Kidney epithelial cell (primary cell): ENCODE results near the gene IL34. TPM values are rescaled to one million over a fixed set of nuclear protein-coding genes. Genes with fewer than 3 reads are reported as not detected.

Experiments used
- DNase-seq: peaks from one replicate; pipeline ENCODE4 v3.0.0-alpha.2; 2010; ENCODE audit warnings: low read depth
- H3K27me3 ChIP-seq: 2 replicates; pipeline ENCODE4 v1.6.0; 2011; ENCODE audit warnings: low read length; ENCODE audit not compliant: control insufficient read depth, insufficient read depth
- H3K36me3 ChIP-seq: 2 replicates; pipeline ENCODE4 v1.5.1; 2011; ENCODE audit warnings: low read length; ENCODE audit not compliant: control insufficient read depth, insufficient read depth
- H3K4me3 ChIP-seq: 2 replicates; pipeline ENCODE4 v1.5.1; 2011; ENCODE audit warnings: low read depth, mild to moderate bottlenecking, control low read depth, low read length
- CTCF ChIP-seq: IDR thresholded peaks from 2 replicates; pipeline ENCODE4 v1.5.1; 2011; ENCODE audit warnings: mild to moderate bottlenecking, moderate library complexity, low read length, control low read depth, inconsistent platforms; ENCODE audit not compliant: insufficient read depth, poor library complexity, severe bottlenecking
- total RNA-seq: library from RNA; depleted of rRNA; stranded (reverse); fragments of >200 nt; gene quantifications from 2 replicates; pipeline ENCODE4 v1.2.3, GENCODE V29; 2015

IL34 gene
- total RNA-seq, 1 donor from 2014 or later: 0.25 TPM

- no peaks in the 10 kb centered on the region for H3K27me3 ChIP-seq
- no peak overlapping the region for H3K4me3 ChIP-seq
- TF ChIP-seq CTCF: no peak
- H3K36me3 ChIP-seq: peaks cover 1% of the 10 kb centered on the region
- DNase-seq: no peak
Observed at GRCh38 chr16:70697594-70698170, 51.3 kb downstream of the IL34 start.

- no peak for DNase-seq
- Histone ChIP-seq H3K36me3 (peaks cover 1% of the 10 kb centered on the region), H3K4me3 (no peak overlapping the region), H3K27me3 (no peaks in the 10 kb centered on the region)
- TF ChIP-seq CTCF: no peak
Observed at GRCh38 chr16:70698901-70699300, 52.5 kb downstream of the IL34 start.

- no peak for DNase-seq
- H3K27me3 ChIP-seq: no peaks in the 10 kb centered on the region
- peaks cover 1% of the 10 kb centered on the region for H3K36me3 ChIP-seq
- no peak for TF ChIP-seq CTCF
- no peak overlapping the region for H3K4me3 ChIP-seq
Observed at GRCh38 chr16:70699696-70700095, 53.3 kb downstream of the IL34 start.

- no peak overlapping the region for H3K4me3 ChIP-seq
- DNase-seq: no peak
- no peaks in the 10 kb centered on the region for H3K27me3 ChIP-seq
- peaks cover 1% of the 10 kb centered on the region for H3K36me3 ChIP-seq
- no peak for TF ChIP-seq CTCF
Observed at GRCh38 chr16:70700101-70701020, 54.0 kb downstream of the IL34 start.

GRCh38 chr16:70701036-70701435, 54.7 kb downstream of the IL34 start:
- peaks cover 1% of the 10 kb centered on the region for H3K36me3 ChIP-seq
- DNase-seq: no peak
- H3K4me3 ChIP-seq: no peak overlapping the region
- no peak for TF ChIP-seq CTCF
- no peaks in the 10 kb centered on the region for H3K27me3 ChIP-seq
